ENCODE data around the gene TVP23C.

The TVP23C gene

DNA sequence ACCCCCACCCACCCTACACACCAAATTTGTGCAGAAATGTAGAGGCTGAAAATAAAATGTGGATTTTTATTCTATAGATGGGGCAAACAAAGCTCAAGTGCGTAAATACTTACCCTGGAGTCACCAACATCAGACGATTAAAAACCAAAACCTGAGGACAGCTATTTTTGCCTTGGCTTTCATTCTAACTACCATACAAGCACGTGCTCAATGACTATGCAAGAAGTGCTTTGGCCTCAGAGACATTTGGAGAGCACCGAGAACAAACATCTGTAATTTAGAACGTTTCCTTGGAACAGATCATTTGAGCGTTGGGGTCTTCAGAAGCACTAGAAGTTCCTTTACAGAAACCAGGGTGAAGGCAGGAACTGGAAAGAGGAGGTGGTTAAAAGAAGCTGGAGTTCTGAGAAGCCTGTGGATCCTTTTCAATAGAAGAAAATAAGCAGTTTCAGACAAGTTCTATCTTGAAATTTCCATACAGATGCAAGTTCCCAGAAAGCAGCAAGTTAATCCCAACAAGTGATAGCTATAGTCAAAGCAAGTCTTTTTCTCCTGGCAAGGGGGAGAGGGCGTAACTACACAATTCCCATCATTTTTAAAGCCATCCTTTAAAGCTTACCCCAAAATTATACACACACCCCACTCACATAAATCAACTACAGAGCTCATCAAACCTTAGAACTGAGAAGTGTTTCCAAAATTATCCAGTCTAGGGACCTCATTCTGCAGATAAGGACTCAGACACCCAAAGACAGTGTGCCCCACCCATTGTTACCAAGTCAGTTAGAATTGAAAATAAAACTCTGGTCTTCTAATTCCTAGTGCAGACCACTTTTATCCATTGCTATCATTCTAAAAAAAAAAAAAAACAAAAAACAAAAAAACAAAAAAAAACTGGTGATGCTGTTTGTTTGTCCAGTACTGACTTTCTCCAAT lies 66.3 kb downstream of the TVP23C start:
- no peak for TF ChIP-seq CTCF (conservative IDR thresholded peaks at IDR 0.05; ENCODE audit: low read depth, low read length)
- DNase-seq (ENCODE audit: low read depth), result no peak
- no peak overlapping the region for H3K4me3 ChIP-seq (ENCODE audit: low read length)

DNA sequence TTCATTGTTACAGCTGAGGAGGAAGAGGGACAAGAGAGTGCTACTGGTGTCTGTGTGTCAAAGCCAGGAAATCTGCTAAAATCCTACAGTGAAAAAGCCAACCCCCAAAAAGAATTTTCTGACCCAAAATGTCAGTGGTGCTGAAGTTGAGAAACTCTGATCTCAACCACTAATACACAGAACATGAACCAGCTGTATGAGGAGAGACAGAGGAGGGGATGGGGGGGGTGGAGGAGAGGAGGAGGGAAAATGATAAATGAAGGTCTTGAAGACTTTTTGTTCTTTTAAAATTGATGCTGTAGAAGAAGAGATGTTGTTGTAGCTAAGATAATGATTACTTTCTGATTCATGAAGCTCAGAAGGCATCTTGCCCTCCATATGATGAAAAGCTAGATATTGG lies 68.5 kb downstream of the TVP23C start:
- no peak overlapping the region for H3K4me3 ChIP-seq (ENCODE audit: low read length)
- TF ChIP-seq CTCF (conservative IDR thresholded peaks at IDR 0.05; ENCODE audit: low read depth, low read length), result no peak
- no peak for DNase-seq (ENCODE audit: low read depth)

- no peak overlapping the region for H3K4me3 ChIP-seq (ENCODE audit: low read length)
- no peak for DNase-seq (ENCODE audit: low read depth)
- no peak for TF ChIP-seq CTCF (conservative IDR thresholded peaks at IDR 0.05; ENCODE audit: low read depth, low read length)
Measured at GRCh38 chr17:15493693-15494035, 69.6 kb downstream of the TVP23C start.

- no peak for DNase-seq (ENCODE audit: low read depth)
- no peak for TF ChIP-seq CTCF (conservative IDR thresholded peaks at IDR 0.05; ENCODE audit: low read depth, low read length)
- no peak overlapping the region for H3K4me3 ChIP-seq (ENCODE audit: low read length)
Measured at GRCh38 chr17:15492791-15493692, 70.2 kb downstream of the TVP23C start.

GRCh38 chr17:15492186-15492585 lies 71.1 kb downstream of the TVP23C start:
- TF ChIP-seq CTCF (conservative IDR thresholded peaks at IDR 0.05; ENCODE audit: low read depth, low read length), result no peak
- DNase-seq (ENCODE audit: low read depth), result no peak
- no peak overlapping the region for H3K4me3 ChIP-seq (ENCODE audit: low read length)

DNA sequence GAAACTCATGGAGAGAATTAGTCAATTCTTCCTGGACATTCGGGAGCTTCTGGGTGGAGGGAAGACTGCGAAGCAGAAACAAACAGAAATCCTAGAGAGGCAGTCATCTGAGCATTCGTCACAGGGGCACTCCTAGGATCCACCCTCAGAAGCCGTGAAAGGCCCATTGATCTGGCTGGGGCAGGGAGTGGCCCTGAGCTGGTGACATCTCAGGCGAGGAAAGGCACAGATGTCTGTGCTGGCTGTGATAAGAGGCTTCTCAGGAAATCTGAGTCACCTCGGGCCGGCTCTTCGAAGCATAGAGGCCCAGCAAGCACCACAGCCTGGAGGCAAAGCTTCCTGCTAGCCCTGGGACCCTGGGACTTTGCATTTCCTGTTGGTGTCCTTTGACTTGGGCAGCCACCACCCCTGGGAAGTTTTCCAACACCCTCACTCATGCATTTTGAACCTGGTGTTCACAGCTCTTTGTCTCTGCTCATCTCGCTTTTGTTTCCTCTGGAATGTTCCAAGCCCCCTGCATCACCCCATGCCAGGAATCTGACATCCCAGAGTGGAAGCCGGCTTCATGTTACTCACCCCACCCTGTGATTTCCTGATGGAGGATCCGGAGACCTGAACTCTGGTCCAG lies 72.5 kb downstream of the TVP23C start:
- no peak for TF ChIP-seq CTCF (conservative IDR thresholded peaks at IDR 0.05; ENCODE audit: low read depth, low read length)
- peak; percentile 28 for DNase-seq (ENCODE audit: low read depth)
- H3K4me3 ChIP-seq (ENCODE audit: low read length), result no peak overlapping the region

Measured in retinal pigment epithelial cell (primary cell).